ENCODE results near the gene CD44. TPM values are rescaled to one million over a fixed set of nuclear protein-coding genes. Genes with fewer than 3 reads are reported as not detected.

The CD44 gene
- total and polyA plus RNA-seq, 10 of the 15 experiments (the other 5 are each of a cell fraction or from before 2014, with no cell fraction given) = 57.1 to 293 (median 120) TPM

DNA sequence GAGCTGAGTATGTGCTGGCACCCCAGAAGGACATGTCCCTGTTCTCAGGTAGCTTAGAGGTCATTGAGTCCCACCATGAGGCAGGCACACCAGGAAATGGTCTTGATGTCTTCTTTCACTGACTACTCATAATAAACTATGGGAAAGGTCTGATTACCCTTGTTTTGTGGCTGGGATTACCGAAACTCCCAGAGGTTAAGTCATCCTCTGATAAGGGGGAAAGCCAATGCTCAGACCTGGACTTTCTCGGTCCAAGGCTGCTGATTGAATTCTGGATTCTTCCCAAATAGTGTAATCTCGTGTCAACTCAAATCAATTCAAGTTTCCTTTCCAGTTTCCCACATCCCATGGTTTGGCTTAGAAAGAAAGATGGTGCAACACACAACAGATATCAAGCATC lies 3.7 kb upstream of the CD44 start (continued):
- TF ChIP-seq, protein P1, sequence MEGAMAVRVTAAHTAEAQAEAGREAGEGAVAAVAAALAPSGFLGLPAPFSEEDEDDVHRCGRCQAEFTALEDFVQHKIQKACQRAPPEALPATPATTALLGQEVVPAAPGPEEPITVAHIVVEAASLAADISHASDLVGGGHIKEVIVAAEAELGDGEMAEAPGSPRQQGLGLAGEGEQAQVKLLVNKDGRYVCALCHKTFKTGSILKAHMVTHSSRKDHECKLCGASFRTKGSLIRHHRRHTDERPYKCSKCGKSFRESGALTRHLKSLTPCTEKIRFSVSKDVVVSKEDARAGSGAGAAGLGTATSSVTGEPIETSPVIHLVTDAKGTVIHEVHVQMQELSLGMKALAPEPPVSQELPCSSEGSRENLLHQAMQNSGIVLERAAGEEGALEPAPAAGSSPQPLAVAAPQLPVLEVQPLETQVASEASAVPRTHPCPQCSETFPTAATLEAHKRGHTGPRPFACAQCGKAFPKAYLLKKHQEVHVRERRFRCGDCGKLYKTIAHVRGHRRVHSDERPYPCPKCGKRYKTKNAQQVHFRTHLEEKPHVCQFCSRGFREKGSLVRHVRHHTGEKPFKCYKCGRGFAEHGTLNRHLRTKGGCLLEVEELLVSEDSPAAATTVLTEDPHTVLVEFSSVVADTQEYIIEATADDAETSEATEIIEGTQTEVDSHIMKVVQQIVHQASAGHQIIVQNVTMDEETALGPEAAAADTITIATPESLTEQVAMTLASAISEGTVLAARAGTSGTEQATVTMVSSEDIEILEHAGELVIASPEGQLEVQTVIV (IDR thresholded peaks at IDR 0.05; ENCODE audit: borderline replicate concordance, partially characterized antibody) = no peak
- TF ChIP-seq, protein P2, sequence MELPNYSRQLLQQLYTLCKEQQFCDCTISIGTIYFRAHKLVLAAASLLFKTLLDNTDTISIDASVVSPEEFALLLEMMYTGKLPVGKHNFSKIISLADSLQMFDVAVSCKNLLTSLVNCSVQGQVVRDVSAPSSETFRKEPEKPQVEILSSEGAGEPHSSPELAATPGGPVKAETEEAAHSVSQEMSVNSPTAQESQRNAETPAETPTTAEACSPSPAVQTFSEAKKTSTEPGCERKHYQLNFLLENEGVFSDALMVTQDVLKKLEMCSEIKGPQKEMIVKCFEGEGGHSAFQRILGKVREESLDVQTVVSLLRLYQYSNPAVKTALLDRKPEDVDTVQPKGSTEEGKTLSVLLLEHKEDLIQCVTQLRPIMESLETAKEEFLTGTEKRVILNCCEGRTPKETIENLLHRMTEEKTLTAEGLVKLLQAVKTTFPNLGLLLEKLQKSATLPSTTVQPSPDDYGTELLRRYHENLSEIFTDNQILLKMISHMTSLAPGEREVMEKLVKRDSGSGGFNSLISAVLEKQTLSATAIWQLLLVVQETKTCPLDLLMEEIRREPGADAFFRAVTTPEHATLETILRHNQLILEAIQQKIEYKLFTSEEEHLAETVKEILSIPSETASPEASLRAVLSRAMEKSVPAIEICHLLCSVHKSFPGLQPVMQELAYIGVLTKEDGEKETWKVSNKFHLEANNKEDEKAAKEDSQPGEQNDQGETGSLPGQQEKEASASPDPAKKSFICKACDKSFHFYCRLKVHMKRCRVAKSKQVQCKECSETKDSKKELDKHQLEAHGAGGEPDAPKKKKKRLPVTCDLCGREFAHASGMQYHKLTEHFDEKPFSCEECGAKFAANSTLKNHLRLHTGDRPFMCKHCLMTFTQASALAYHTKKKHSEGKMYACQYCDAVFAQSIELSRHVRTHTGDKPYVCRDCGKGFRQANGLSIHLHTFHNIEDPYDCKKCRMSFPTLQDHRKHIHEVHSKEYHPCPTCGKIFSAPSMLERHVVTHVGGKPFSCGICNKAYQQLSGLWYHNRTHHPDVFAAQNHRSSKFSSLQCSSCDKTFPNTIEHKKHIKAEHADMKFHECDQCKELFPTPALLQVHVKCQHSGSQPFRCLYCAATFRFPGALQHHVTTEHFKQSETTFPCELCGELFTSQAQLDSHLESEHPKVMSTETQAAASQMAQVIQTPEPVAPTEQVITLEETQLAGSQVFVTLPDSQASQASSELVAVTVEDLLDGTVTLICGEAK (IDR thresholded peaks at IDR 0.05; ENCODE audit: borderline replicate concordance) = no peak
- no peak for TF ChIP-seq TBL1XR1 (IDR thresholded peaks at IDR 0.05; ENCODE audit: low read depth, low read length)
- TF ChIP-seq, protein P3, sequence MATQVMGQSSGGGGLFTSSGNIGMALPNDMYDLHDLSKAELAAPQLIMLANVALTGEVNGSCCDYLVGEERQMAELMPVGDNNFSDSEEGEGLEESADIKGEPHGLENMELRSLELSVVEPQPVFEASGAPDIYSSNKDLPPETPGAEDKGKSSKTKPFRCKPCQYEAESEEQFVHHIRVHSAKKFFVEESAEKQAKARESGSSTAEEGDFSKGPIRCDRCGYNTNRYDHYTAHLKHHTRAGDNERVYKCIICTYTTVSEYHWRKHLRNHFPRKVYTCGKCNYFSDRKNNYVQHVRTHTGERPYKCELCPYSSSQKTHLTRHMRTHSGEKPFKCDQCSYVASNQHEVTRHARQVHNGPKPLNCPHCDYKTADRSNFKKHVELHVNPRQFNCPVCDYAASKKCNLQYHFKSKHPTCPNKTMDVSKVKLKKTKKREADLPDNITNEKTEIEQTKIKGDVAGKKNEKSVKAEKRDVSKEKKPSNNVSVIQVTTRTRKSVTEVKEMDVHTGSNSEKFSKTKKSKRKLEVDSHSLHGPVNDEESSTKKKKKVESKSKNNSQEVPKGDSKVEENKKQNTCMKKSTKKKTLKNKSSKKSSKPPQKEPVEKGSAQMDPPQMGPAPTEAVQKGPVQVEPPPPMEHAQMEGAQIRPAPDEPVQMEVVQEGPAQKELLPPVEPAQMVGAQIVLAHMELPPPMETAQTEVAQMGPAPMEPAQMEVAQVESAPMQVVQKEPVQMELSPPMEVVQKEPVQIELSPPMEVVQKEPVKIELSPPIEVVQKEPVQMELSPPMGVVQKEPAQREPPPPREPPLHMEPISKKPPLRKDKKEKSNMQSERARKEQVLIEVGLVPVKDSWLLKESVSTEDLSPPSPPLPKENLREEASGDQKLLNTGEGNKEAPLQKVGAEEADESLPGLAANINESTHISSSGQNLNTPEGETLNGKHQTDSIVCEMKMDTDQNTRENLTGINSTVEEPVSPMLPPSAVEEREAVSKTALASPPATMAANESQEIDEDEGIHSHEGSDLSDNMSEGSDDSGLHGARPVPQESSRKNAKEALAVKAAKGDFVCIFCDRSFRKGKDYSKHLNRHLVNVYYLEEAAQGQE (IDR thresholded peaks at IDR 0.05; ENCODE audit: low read depth, low read length) = no peak
- no peak for TF ChIP-seq JUND (IDR thresholded peaks at IDR 0.05; ENCODE audit: low read depth, low read length)
- TF ChIP-seq SMC3 (IDR thresholded peaks at IDR 0.05; ENCODE audit: borderline replicate concordance, low read length) = no peak
- TF ChIP-seq BMI1 (IDR thresholded peaks at IDR 0.05; ENCODE audit: borderline replicate concordance) = no peak
- TF ChIP-seq ZNF217 (IDR thresholded peaks at IDR 0.05) = no peak
- TF ChIP-seq SREBF2 (IDR thresholded peaks at IDR 0.05; ENCODE audit: low read length) = no peak
- TF ChIP-seq RB1 (IDR thresholded peaks at IDR 0.05; ENCODE audit: borderline replicate concordance) = no peak
- TF ChIP-seq CBX3 (IDR thresholded peaks at IDR 0.05; ENCODE audit: borderline replicate concordance, low read depth) = no peak
- TF ChIP-seq BCL11A (IDR thresholded peaks at IDR 0.05; ENCODE audit: low read depth, low read length) = no peak
- TF ChIP-seq, protein P4, sequence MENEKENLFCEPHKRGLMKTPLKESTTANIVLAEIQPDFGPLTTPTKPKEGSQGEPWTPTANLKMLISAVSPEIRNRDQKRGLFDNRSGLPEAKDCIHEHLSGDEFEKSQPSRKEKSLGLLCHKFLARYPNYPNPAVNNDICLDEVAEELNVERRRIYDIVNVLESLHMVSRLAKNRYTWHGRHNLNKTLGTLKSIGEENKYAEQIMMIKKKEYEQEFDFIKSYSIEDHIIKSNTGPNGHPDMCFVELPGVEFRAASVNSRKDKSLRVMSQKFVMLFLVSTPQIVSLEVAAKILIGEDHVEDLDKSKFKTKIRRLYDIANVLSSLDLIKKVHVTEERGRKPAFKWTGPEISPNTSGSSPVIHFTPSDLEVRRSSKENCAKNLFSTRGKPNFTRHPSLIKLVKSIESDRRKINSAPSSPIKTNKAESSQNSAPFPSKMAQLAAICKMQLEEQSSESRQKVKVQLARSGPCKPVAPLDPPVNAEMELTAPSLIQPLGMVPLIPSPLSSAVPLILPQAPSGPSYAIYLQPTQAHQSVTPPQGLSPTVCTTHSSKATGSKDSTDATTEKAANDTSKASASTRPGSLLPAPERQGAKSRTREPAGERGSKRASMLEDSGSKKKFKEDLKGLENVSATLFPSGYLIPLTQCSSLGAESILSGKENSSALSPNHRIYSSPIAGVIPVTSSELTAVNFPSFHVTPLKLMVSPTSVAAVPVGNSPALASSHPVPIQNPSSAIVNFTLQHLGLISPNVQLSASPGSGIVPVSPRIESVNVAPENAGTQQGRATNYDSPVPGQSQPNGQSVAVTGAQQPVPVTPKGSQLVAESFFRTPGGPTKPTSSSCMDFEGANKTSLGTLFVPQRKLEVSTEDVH (IDR thresholded peaks at IDR 0.05; ENCODE audit: low read depth, partially characterized antibody) = no peak
- no peak for TF ChIP-seq ZNF274 (IDR thresholded peaks at IDR 0.05; ENCODE audit: insufficient read depth, insufficient read length)
- TF ChIP-seq LARP7 (IDR thresholded peaks at IDR 0.05) = no peak
- TF ChIP-seq HCFC1 (IDR thresholded peaks at IDR 0.05; ENCODE audit: low read length) = no peak
- peak; percentile 53; the same call in 1 of the 2 replicates for TF ChIP-seq NFIC (IDR thresholded peaks at IDR 0.05; ENCODE audit: low read depth, low read length)
- no peak for TF ChIP-seq NFXL1 (IDR thresholded peaks at IDR 0.05; ENCODE audit: borderline replicate concordance)
- TF ChIP-seq RAD21 (IDR thresholded peaks at IDR 0.05; ENCODE audit: insufficient read depth, low read depth, low read length) = no peak

Measured in GM12878 (cell line).